Measurements from ENCODE around the gene SLC22A16.

GRCh38 chr6:110523451-110524021, 47.1 kb upstream of the SLC22A16 start:
- TF ChIP-seq LARP7 (IDR thresholded peaks at IDR 0.05) (no peak), MAX (IDR thresholded peaks at IDR 0.05; ENCODE audit: low read depth, low read length) (no peak), ZNF24 (IDR thresholded peaks at IDR 0.05) (no peak)

All from GM12878 (cell line).